HepG2 (cell line): ENCODE results near the gene TEAD1. TPM values are rescaled to one million over a fixed set of nuclear protein-coding genes. Genes with fewer than 3 reads are reported as not detected.

Experiments used
- CREB1 ChIP-seq, 2 experiments: fragments of 450-650 bp in 1 of 2; IDR thresholded peaks; 2 replicates each; pipeline ENCODE4 v1.6.1; 2016 to 2017; ENCODE audit warnings: control low read depth in 1 of 2, mild to moderate bottlenecking in 1 of 2, missing compliant biosample characterization in 1 of 2, missing genetic modification characterization in 1 of 2
- DNMT3B ChIP-seq: conservative IDR thresholded peaks from 2 replicates; pipeline ENCODE4 v1.6.1; 2016; ENCODE audit warnings: missing biosample characterization, control low read depth
- FOSL2 ChIP-seq: sonication (generic); formaldehyde crosslinking; IDR thresholded peaks from 2 replicates; pipeline ENCODE4 v1.4.0; 2020; ENCODE audit warnings: missing genetic modification reagents
- HBP1 ChIP-seq: IDR thresholded peaks from 2 replicates; pipeline ENCODE4 v1.6.1; 2016; ENCODE audit warnings: low read depth, control low read depth
- MXD4 ChIP-seq: IDR thresholded peaks from 2 replicates; pipeline ENCODE4 v1.6.1; 2016; ENCODE audit warnings: mild to moderate bottlenecking, missing biosample characterization, missing genetic modification reagents
- REST ChIP-seq, 2 experiments: IDR thresholded peaks; 2 replicates each; pipeline ENCODE4 v1.6.1; 2011 to 2012; ENCODE audit warnings: low read length in 2 of 2, borderline replicate concordance in 1 of 2, low read depth in 1 of 2, mild to moderate bottlenecking in 1 of 2, moderate library complexity in 1 of 2
- RNF219 ChIP-seq: sonication (generic); formaldehyde crosslinking; IDR thresholded peaks from 2 replicates; pipeline ENCODE4 v1.5.0; 2020; ENCODE audit warnings: mild to moderate bottlenecking, missing genetic modification reagents
- RXRB ChIP-seq: IDR thresholded peaks from 2 replicates; pipeline ENCODE4 v1.6.1; 2016; ENCODE audit warnings: borderline replicate concordance, missing genetic modification reagents, missing compliant biosample characterization
- TRAFD1 ChIP-seq: sonication (generic); formaldehyde crosslinking; IDR thresholded peaks from 2 replicates; pipeline ENCODE4 v1.5.1; 2020; ENCODE audit warnings: missing genetic modification reagents, mild to moderate bottlenecking, borderline replicate concordance
- USF2 ChIP-seq, 2 experiments: sonication (generic) in 1 of 2; formaldehyde crosslinking in 1 of 2; IDR thresholded peaks; 2 replicates each; pipeline versions ENCODE4 v1.5.1 to v1.6.1; 2011 to 2020; ENCODE audit warnings: borderline replicate concordance in 1 of 2, low read depth in 1 of 2, low read length in 1 of 2, mild to moderate bottlenecking in 1 of 2, missing genetic modification reagents in 1 of 2, moderate library complexity in 1 of 2
- ZFY ChIP-seq: sonication (generic); formaldehyde crosslinking; IDR thresholded peaks from 2 replicates; pipeline ENCODE4 v1.4.0; 2020; ENCODE audit warnings: missing genetic modification reagents
- ZNF562 ChIP-seq: sonication (generic); formaldehyde crosslinking; IDR thresholded peaks from 2 replicates; pipeline ENCODE4 v1.8.0; 2022; ENCODE audit warnings: missing genetic modification reagents, borderline replicate concordance
- ZNF615 ChIP-seq: sonication (generic); formaldehyde crosslinking; IDR thresholded peaks from 2 replicates; pipeline ENCODE4 v1.5.0; 2020; ENCODE audit warnings: mild to moderate bottlenecking, missing genetic modification reagents, borderline replicate concordance
- ZNF766 ChIP-seq: sonication (generic); formaldehyde crosslinking; IDR thresholded peaks from 2 replicates; pipeline ENCODE4 v1.5.0; 2020; ENCODE audit warnings: missing genetic modification reagents, borderline replicate concordance
- ZNF790 ChIP-seq: sonication (generic); formaldehyde crosslinking; IDR thresholded peaks from 2 replicates; pipeline ENCODE4 v1.8.0; 2022; ENCODE audit warnings: missing genetic modification reagents, mild to moderate bottlenecking, borderline replicate concordance
- polyA plus RNA-seq, 8 experiments: library from polyadenylated mRNA; depleted of rRNA in 3 of 8; stranded (reverse) in 7 of 8; unstranded in 1 of 8; fragments of >200 nt; fragmentation: Illumina TruSeq in 4 of 8; extraction: Trizol in 4 of 8; gene quantifications; 2 replicates each; pipeline versions ENCODE4 v1.2.1 to v1.2.3, GENCODE V29; 2011 to 2016; ENCODE audit warnings: low read depth in 4 of 8, missing spikeins in 1 of 8, mixed read lengths in 1 of 8; ENCODE audit not compliant: insufficient read depth in 1 of 8
- total RNA-seq, 5 experiments: library from RNA; depleted of rRNA; stranded (reverse); fragments of >200 nt; fragmentation: Illumina TruSeq; extraction: Trizol; gene quantifications; 2 replicates each; pipeline ENCODE4 v1.2.3, GENCODE V29; 2016; ENCODE audit warnings: low read depth in 1 of 5
- TF ChIP-seq, protein P1 (sequence below): sonication (generic); formaldehyde crosslinking; IDR thresholded peaks from 2 replicates; pipeline ENCODE4 v1.8.0; 2022; ENCODE audit warnings: mild to moderate bottlenecking, missing genetic modification reagents, borderline replicate concordance

TEAD1 gene
- total and polyA plus RNA-seq, 2 of the 13 experiments (the other 11 are each of a cell fraction or from before 2014, with no cell fraction given): 20.1 to 30.5 TPM

GRCh38 chr11:12669930-12670329 is 4.3 kb upstream of the TEAD1 start (continued):
- TF ChIP-seq ZNF562 (no peak), REST (IDR thresholded peaks at IDR 0.05; ENCODE audit: borderline replicate concordance in 1 of 2, low read depth in 1 of 2, low read length in 2 of 2) (no peak), DNMT3B (CRISPR knock-in tag) (no peak), RXRB (CRISPR knock-in tag) (peak; percentile 23; the same call in 1 of the 2 replicates), FOSL2 (CRISPR knock-in tag) (peak; percentile 89), USF2 (IDR thresholded peaks at IDR 0.05; ENCODE audit: low read depth, low read length) (no peak), USF2 (CRISPR knock-in tag; IDR thresholded peaks at IDR 0.05; ENCODE audit: borderline replicate concordance) (no peak), RNF219 (CRISPR knock-in tag) (no peak), ZNF615 (CRISPR knock-in tag) (no peak), MXD4 (CRISPR knock-in tag) (no peak), TRAFD1 (CRISPR knock-in tag) (no peak), CREB1 (IDR thresholded peaks at IDR 0.05) (no peak), CREB1 (CRISPR knock-in tag; IDR thresholded peaks at IDR 0.05) (no peak), ZNF790 (CRISPR knock-in tag) (no peak), HBP1 (no peak), ZNF766 (CRISPR knock-in tag) (no peak), ZFY (CRISPR knock-in tag) (no peak)
- TF ChIP-seq, protein P1, sequence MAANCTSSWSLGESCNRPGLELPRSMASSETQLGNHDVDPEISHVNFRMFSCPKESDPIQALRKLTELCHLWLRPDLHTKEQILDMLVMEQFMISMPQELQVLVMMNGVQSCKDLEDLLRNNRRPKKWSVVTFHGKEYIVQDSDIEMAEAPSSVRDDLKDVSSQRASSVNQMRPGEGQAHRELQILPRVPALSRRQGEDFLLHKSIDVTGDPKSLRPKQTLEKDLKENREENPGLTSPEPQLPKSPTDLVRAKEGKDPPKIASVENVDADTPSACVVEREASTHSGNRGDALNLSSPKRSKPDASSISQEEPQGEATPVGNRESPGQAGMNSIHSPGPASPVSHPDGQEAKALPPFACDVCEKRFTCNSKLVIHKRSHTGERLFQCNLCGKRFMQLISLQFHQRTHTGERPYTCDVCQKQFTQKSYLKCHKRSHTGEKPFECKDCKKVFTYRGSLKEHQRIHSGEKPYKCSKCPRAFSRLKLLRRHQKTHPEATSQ (CRISPR knock-in tag): no peak
